SK-N-SH (cell line): Measurements from ENCODE around the gene SLC39A9. TPM values are rescaled to one million over a fixed set of nuclear protein-coding genes. Genes with fewer than 3 reads are reported as not detected.
"Not testable (repeated sequence)": the region's sequence is repeated elsewhere in the genome, so short reads cannot be mapped to it uniquely, and the experiment has no call there.

Experiments used
- CTCF ChIA-PET: fragments of 300-600, 350-600 bp; formaldehyde crosslinking; extraction: SDS; loops from one replicate; lab custom pipeline; 2021; lab: Yijun Ruan, JAX
- POLR2A ChIA-PET: fragments of 350-600 bp; sonication (Branson Sonifier 250); formaldehyde crosslinking; extraction: SDS; loops from one replicate; lab custom pipeline; 2020; ENCODE audit warnings: antibody characterized with exemption, inconsistent platforms; lab: Yijun Ruan, JAX
- DNase-seq: peaks from one replicate; pipeline ENCODE4 v3.0.0; 2012
- H2AFZ ChIP-seq: fragments of 200-600 bp; sonication (generic); 2 replicates; pipeline ENCODE4 v1.8.1; 2016; ENCODE audit warnings: antibody characterized with exemption, mild to moderate bottlenecking, low read depth
- H3F3A ChIP-seq: fragments of 200-600 bp; sonication (generic); replicated peaks from 2 replicates; pipeline ENCODE3; 2016; ENCODE audit warnings: antibody characterized with exemption, mild to moderate bottlenecking; ENCODE audit not compliant: insufficient read depth
- H3K27ac ChIP-seq, 2 experiments: fragments of 200-500 bp in 1 of 2; fragments of 200-600 bp in 1 of 2; sonication (Bioruptor generic) in 1 of 2; sonication (generic), shearing (Covaris generic) in 1 of 2; 2 replicates each; pipeline versions ENCODE4 v1.5.1 to v1.6.1; 2014 to 2016; ENCODE audit warnings: low read depth in 2 of 2, inconsistent platforms in 1 of 2, low read length in 1 of 2, mild to moderate bottlenecking in 1 of 2, mixed read lengths in 1 of 2
- H3K27me3 ChIP-seq: fragments of 200-600 bp; sonication (generic), shearing (Covaris generic); 2 replicates; pipeline ENCODE4 v1.6.1; 2016; ENCODE audit warnings: mixed run types; ENCODE audit not compliant: insufficient read depth
- H3K36me3 ChIP-seq, 2 experiments: fragments of 200-500 bp in 1 of 2; fragments of 200-600 bp in 1 of 2; sonication (Bioruptor generic) in 1 of 2; sonication (generic) in 1 of 2; replicated peaks in 1 of 2; 2 replicates each; pipeline versions ENCODE3 to v1.5.1; 2014 to 2016; ENCODE audit warnings: low read length in 1 of 2, mild to moderate bottlenecking in 1 of 2; ENCODE audit not compliant: insufficient read depth in 2 of 2, control insufficient read depth in 1 of 2
- H3K4me1 ChIP-seq, 2 experiments: fragments of 200-500 bp in 1 of 2; fragments of 200-600 bp in 1 of 2; sonication (Bioruptor generic) in 1 of 2; sonication (generic), shearing (Covaris generic) in 1 of 2; 2 replicates each; pipeline versions ENCODE4 v1.5.1 to v1.6.1; 2014 to 2016; ENCODE audit warnings: low read depth in 1 of 2, low read length in 1 of 2, mixed run types in 1 of 2; ENCODE audit not compliant: insufficient read depth in 2 of 2, control insufficient read depth in 1 of 2
- H3K4me2 ChIP-seq: fragments of 200-600 bp; sonication (generic), shearing (Covaris generic); 2 replicates; pipeline ENCODE4 v1.6.1; 2017; ENCODE audit warnings: mixed run types
- H3K4me3 ChIP-seq, 2 experiments: fragments of 200-500 bp in 1 of 2; fragments of 200-600 bp in 1 of 2; sonication (Bioruptor generic) in 1 of 2; sonication (generic), shearing (Covaris generic) in 1 of 2; 2 replicates each; pipeline versions ENCODE4 v1.5.1 to v1.8.1; 2014 to 2016; ENCODE audit warnings: low read depth in 2 of 2, inconsistent platforms in 1 of 2, low read length in 1 of 2, mild to moderate bottlenecking in 1 of 2, mixed read lengths in 1 of 2, moderate library complexity in 1 of 2
- H3K79me2 ChIP-seq: fragments of 200-600 bp; sonication (generic); 2 replicates; pipeline ENCODE4 v1.8.1; 2017; ENCODE audit warnings: mild to moderate bottlenecking; ENCODE audit not compliant: insufficient read depth
- H3K9ac ChIP-seq: fragments of 200-600 bp; sonication (generic); 2 replicates; pipeline ENCODE4 v1.6.1; 2017; ENCODE audit warnings: mixed run types
- H3K9me2 ChIP-seq: fragments of 200-600 bp; sonication (generic); 2 replicates; pipeline ENCODE4 v1.6.1; 2017; ENCODE audit warnings: mixed run types
- H3K9me3 ChIP-seq: fragments of 200-600 bp; sonication (generic); 2 replicates; pipeline ENCODE4 v1.6.1; 2017; ENCODE audit warnings: mixed run types, mild to moderate bottlenecking, moderate library complexity
- H4K20me1 ChIP-seq: fragments of 200-600 bp; sonication (generic); 2 replicates; pipeline ENCODE4 v1.6.1; 2017; ENCODE audit warnings: mild to moderate bottlenecking, mixed run types; ENCODE audit not compliant: insufficient read depth
- GABPA ChIP-seq: IDR thresholded peaks from 2 replicates; pipeline ENCODE4 v1.4.0; 2012; ENCODE audit warnings: low read depth, mild to moderate bottlenecking
- GATA2 ChIP-seq: sonication (generic); formaldehyde crosslinking; IDR thresholded peaks from 2 replicates; pipeline ENCODE4 v1.5.0; 2020; ENCODE audit warnings: mild to moderate bottlenecking, missing genetic modification reagents
- MAX ChIP-seq: IDR thresholded peaks from 2 replicates; pipeline ENCODE4 v1.4.0; 2012; ENCODE audit warnings: low read depth
- MXI1 ChIP-seq: IDR thresholded peaks from 2 replicates; pipeline ENCODE4 v1.6.1; 2012; ENCODE audit warnings: mild to moderate bottlenecking, low read depth, low read length, improper control_type of control experiment
- POLR2AphosphoS5 ChIP-seq: IDR thresholded peaks from 2 replicates; pipeline ENCODE4 v1.6.1; 2012; ENCODE audit warnings: low read depth, low read length
- RAD21 ChIP-seq: IDR thresholded peaks from 2 replicates; pipeline ENCODE4 v1.6.1; 2012; ENCODE audit warnings: mild to moderate bottlenecking, low read length
- SIN3A ChIP-seq: IDR thresholded peaks from 2 replicates; pipeline ENCODE4 v1.6.1; 2012; ENCODE audit warnings: low read depth, mild to moderate bottlenecking, low read length, moderate library complexity, borderline replicate concordance
- TCF12 ChIP-seq: IDR thresholded peaks from 2 replicates; pipeline ENCODE4 v1.4.0; 2012
- TEAD4 ChIP-seq: IDR thresholded peaks from 2 replicates; pipeline ENCODE4 v1.4.0; 2012; ENCODE audit warnings: mild to moderate bottlenecking, borderline replicate concordance; ENCODE audit not compliant: insufficient read depth
- WGBS: methylation state at CpG from one replicate; pipeline ENCODE4 v1.1.6; 2017; ENCODE audit warnings: low lambda C conversion rate; 5-methylcytosine and 5-hydroxymethylcytosine counted together
- polyA plus RNA-seq, 3 experiments: library from polyadenylated mRNA; depleted of rRNA; stranded (reverse); fragments of >200 nt; gene quantifications; 2 replicates each; pipeline ENCODE4 v1.2.3, GENCODE V29; 2012

SLC39A9 gene
- polyA plus RNA-seq, 1 of the 3 experiments (the other 2 are of a cell fraction), result 39.8 TPM

GRCh38 chr14:69493791-69494190 is 95.3 kb downstream of the SLC39A9 start:
- ChIA-PET POLR2A (no interaction called here), CTCF (interaction anchor here (1.1 to 6.3 kb wide), 4 partner anchors 10 to 81 kb away, joined by 3 to 40 read pairs (median 6); partner anchors contain the start of gene CCDC177)
- Histone ChIP-seq H4K20me1 (no peaks in the 10 kb centered on the region), H2AFZ (no peak overlapping the region), H3K9me3 (no peaks in the 10 kb centered on the region), H3K27ac (no peak overlapping the region), H3K4me3 (no peak overlapping the region), H3K9ac (no peak overlapping the region), H3F3A (no peaks in the 10 kb centered on the region), H3K79me2 (no peaks in the 10 kb centered on the region), H3K9me2 (no peaks in the 10 kb centered on the region), H3K4me2 (no peak overlapping the region), H3K27me3 (no peaks in the 10 kb centered on the region), H3K36me3 (no peaks in the 10 kb centered on the region), H3K4me1 (peaks cover 0 to 11% of the 10 kb centered on the region in 2 experiments; a peak in 1 of 4 replicates)
- DNase-seq, result peak; percentile 65
- TF ChIP-seq MXI1, result peak; percentile 28; the same call in 1 of the 2 replicates
- no peak for TF ChIP-seq GATA2 (CRISPR knock-in tag)
- TF ChIP-seq RAD21, result no peak
- TF ChIP-seq MAX, result no peak
- no peak for TF ChIP-seq SIN3A
- TF ChIP-seq TEAD4, result no peak
- no peak for TF ChIP-seq TCF12
- TF ChIP-seq POLR2AphosphoS5, result no peak
- 44% methylated on average over 3 of the region's 3 CpGs for WGBS

- Histone ChIP-seq H3K4me1 (peaks cover 0 to 15% of the 10 kb centered on the region in 2 experiments; a peak in 1 of 4 replicates), H3K27me3 (no peaks in the 10 kb centered on the region), H3K36me3 (no peaks in the 10 kb centered on the region), H3K4me2 (no peak overlapping the region), H3K9me2 (no peaks in the 10 kb centered on the region), H2AFZ (no peak overlapping the region), H4K20me1 (no peaks in the 10 kb centered on the region), H3K79me2 (no peaks in the 10 kb centered on the region), H3F3A (no peaks in the 10 kb centered on the region), H3K27ac (no peak overlapping the region), H3K9ac (no peak overlapping the region), H3K9me3 (no peaks in the 10 kb centered on the region), H3K4me3 (no peak overlapping the region)
- WGBS, result 74% methylated on average over 5 of the region's 5 CpGs
- DNase-seq, result no peak
- TF ChIP-seq GABPA, result no peak
- no peak for TF ChIP-seq MXI1
- POLR2A ChIA-PET, result no interaction called here
- CTCF ChIA-PET, result interaction anchor here (6.3 kb wide), 1 partner anchor 8 kb away, joined by 40 read pairs; no protein-coding TSS in a partner anchor
These were observed 96.9 kb downstream of the SLC39A9 start for GRCh38 chr14:69495341-69495921.

GRCh38 chr14:69497866-69498265 is 99.4 kb downstream of the SLC39A9 start:
- H3K9me3 ChIP-seq, H3K79me2 ChIP-seq, H3K4me3 ChIP-seq, H3K4me2 ChIP-seq, H4K20me1 ChIP-seq, H3K9ac ChIP-seq, H3F3A ChIP-seq, POLR2A ChIA-PET, H3K27ac ChIP-seq, H3K27me3 ChIP-seq, H2AFZ ChIP-seq, DNase-seq, H3K36me3 ChIP-seq, H3K9me2 ChIP-seq: not testable (repeated sequence)
- 74% methylated on average over 4 of the region's 4 CpGs for WGBS
- CTCF ChIA-PET, result interaction anchor here (1.1 kb wide), 1 partner anchor 20 kb away, joined by 3 read pairs; no protein-coding TSS in a partner anchor
- H3K4me1 ChIP-seq, result peaks cover 0 to 36% of the 10 kb centered on the region in 2 experiments; a peak in 1 of 4 replicates

GRCh38 chr14:69498286-69498685 is 99.8 kb downstream of the SLC39A9 start:
- CTCF ChIA-PET, result interaction anchor here (0.9 to 1.1 kb wide), 2 partner anchors 21 to 391 kb away, joined by 3 read pairs; no protein-coding TSS in a partner anchor
- H3K27me3 ChIP-seq, H3K36me3 ChIP-seq, H4K20me1 ChIP-seq, H3K4me3 ChIP-seq, H2AFZ ChIP-seq, DNase-seq, H3K9me2 ChIP-seq, H3K9me3 ChIP-seq, H3F3A ChIP-seq, H3K79me2 ChIP-seq, POLR2A ChIA-PET, H3K27ac ChIP-seq, H3K4me2 ChIP-seq, H3K9ac ChIP-seq: not testable (repeated sequence)
- peaks cover 0 to 36% of the 10 kb centered on the region in 2 experiments; a peak in 1 of 4 replicates for H3K4me1 ChIP-seq
- 71% methylated on average over 4 of the region's 4 CpGs for WGBS
